Psoas muscle (tissue), 8 donors: Measurements from ENCODE around the gene SH2B3. TPM values are rescaled to one million over a fixed set of nuclear protein-coding genes. Genes with fewer than 3 reads are reported as not detected.

Experiments used
- ATAC-seq, 4 donors: fragments of 200-7000 bp; cut with Tn5 transposase; one replicate each; pipeline ENCODE4 v1.9.1; 2020; ENCODE audit warnings: moderate library complexity in 3 of 4, mild to moderate bottlenecking in 2 of 4
- DNase-seq, 2 donors: peaks; one replicate each; pipeline ENCODE4 v3.0.0-alpha.2; 2020
- H3K27ac ChIP-seq: fragments of 200-600 bp; one replicate; pipeline ENCODE4 v1.8.0; 2022
- H3K27me3 ChIP-seq, 3 donors: fragments of 200-600 bp in 1 of 3; one replicate each; pipeline versions ENCODE4 v1.6.1 to v1.8.0; 2013 to 2022; ENCODE audit warnings: low read length in 2 of 3, mild to moderate bottlenecking in 2 of 3, moderate library complexity in 1 of 3; ENCODE audit not compliant: insufficient read depth in 3 of 3
- H3K36me3 ChIP-seq, 2 donors: fragments of 200-600 bp in 1 of 2; one replicate each; pipeline versions ENCODE4 v1.6.1 to v1.8.0; 2013 to 2022; ENCODE audit warnings: low read depth in 1 of 2, mild to moderate bottlenecking in 1 of 2, moderate library complexity in 1 of 2; ENCODE audit not compliant: insufficient read depth in 1 of 2
- H3K4me1 ChIP-seq: fragments of 200-600 bp; one replicate; pipeline ENCODE4 v1.8.0; 2022
- H3K4me3 ChIP-seq: fragments of 200-600 bp; one replicate; pipeline ENCODE4 v1.8.0; 2022; ENCODE audit warnings: mild to moderate bottlenecking
- H3K9me3 ChIP-seq: fragments of 200-600 bp; one replicate; pipeline ENCODE4 v1.8.0; 2022
- WGBS, 3 donors: extraction: QIAGEN DNeasy Blood & Tissue Kit; methylation state at CpG; one replicate each; pipeline versions ENCODE4 v1.1.6 to v1.1.7; 2013; 5-methylcytosine and 5-hydroxymethylcytosine counted together
- intact Hi-C, 2 donors: fragments of 100-400 bp; cut with DNase I; formaldehyde crosslinking; loops; one replicate each; pipeline versions ENCODE4 v1.11.0 to v1.14.2; 2022
- polyA plus RNA-seq, 3 donors: library from polyadenylated mRNA; stranded (reverse); fragments of 200-250 nt; gene quantifications; one replicate each; pipeline ENCODE4 v1.2.3, GENCODE V29; 2013
- total RNA-seq, 4 donors: library from RNA; stranded (reverse); fragmentation: NEBNext Ultra II Directional in 2 of 4; extraction: Animal tissue kit (Norgen Biotek cat#: 25700) in 2 of 4; gene quantifications; one replicate each; pipeline versions ENCODE4 v1.2.1 to v1.2.4, GENCODE V29; 2021 to 2023
- TF ChIP-seq, protein P1 (sequence below): fragments of 200-600 bp; IDR thresholded peaks from one replicate; pipeline ENCODE4 v1.8.0; 2022; ENCODE audit warnings: antibody characterized with exemption
- donor health status: healthy with polysubstance abuse.
- donor health status: DM: no; HTN: no; CAD: no; lungs with moderate emphysema.
- donor health status: Bipolar disorder and iron deficiency.
- donor health status: healthy.
- donor health status: DM: yes; HTN: yes; CAD: no.
- donor health status: DM: no; HTN: no; CAD: no.
- donor health status: DM: no; HTN: no; CAD: no.
- donor health status: DM: yes; HTN: yes; CAD: no.

Gene SH2B3
- total and polyA plus RNA-seq, 7 donors, result 4.4 to 25.0 (median 11.9) TPM

DNA sequence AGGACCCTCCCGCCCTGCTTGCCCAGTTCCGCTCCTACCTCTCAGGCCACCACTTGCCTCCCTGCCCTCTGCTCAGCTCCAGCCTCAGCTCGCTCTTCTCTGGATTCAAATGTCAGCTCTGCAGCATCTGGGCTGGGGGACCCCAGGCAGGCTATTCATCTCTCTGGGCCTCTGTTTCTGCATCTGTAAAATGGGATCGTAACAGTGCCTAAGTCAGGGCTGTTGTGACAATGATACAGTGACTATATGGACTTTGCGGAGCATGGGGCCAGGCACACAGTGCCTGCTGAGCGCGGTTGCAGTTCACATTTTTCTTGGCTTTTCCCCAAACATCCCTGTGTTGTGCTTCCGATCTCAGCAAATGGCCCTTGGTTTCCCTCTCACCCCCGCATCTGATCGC is 39.6 kb upstream of the SH2B3 start:
- peaks cover 25% of the 10 kb centered on the region for H3K4me1 ChIP-seq
- H3K9me3 ChIP-seq, result no peaks in the 10 kb centered on the region
- no peak for DNase-seq
- no peak overlapping the region for H3K27ac ChIP-seq
- intact Hi-C loops, result no loop called here
- no peaks in the 10 kb centered on the region for H3K27me3 ChIP-seq
- H3K36me3 ChIP-seq, result peaks cover 4 to 17% of the 10 kb centered on the region in 2 donors
- ATAC-seq, result no peak
- TF ChIP-seq, protein P1, sequence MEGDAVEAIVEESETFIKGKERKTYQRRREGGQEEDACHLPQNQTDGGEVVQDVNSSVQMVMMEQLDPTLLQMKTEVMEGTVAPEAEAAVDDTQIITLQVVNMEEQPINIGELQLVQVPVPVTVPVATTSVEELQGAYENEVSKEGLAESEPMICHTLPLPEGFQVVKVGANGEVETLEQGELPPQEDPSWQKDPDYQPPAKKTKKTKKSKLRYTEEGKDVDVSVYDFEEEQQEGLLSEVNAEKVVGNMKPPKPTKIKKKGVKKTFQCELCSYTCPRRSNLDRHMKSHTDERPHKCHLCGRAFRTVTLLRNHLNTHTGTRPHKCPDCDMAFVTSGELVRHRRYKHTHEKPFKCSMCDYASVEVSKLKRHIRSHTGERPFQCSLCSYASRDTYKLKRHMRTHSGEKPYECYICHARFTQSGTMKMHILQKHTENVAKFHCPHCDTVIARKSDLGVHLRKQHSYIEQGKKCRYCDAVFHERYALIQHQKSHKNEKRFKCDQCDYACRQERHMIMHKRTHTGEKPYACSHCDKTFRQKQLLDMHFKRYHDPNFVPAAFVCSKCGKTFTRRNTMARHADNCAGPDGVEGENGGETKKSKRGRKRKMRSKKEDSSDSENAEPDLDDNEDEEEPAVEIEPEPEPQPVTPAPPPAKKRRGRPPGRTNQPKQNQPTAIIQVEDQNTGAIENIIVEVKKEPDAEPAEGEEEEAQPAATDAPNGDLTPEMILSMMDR, result no peak
- H3K4me3 ChIP-seq, result no peak overlapping the region
- 96 to 99% (median 98%) methylated on average over 10 of the region's 10 CpGs for WGBS, 3 donors

GRCh38 chr12:111366583-111366982 is 39.1 kb upstream of the SH2B3 start:
- no peak for ATAC-seq
- WGBS, 3 donors, result 94 to 100% (median 98%) methylated on average over 2 of the region's 2 CpGs
- Histone ChIP-seq H3K36me3 (peaks cover 4 to 17% of the 10 kb centered on the region in 2 donors), H3K4me3 (no peak overlapping the region), H3K27me3 (no peaks in the 10 kb centered on the region), H3K9me3 (no peaks in the 10 kb centered on the region), H3K4me1 (peaks cover 22% of the 10 kb centered on the region), H3K27ac (no peak overlapping the region)
- no peak for DNase-seq
- TF ChIP-seq, protein P1, result no peak
- intact Hi-C loops, result no loop called here

GRCh38 chr12:111367661-111368221 is 38.0 kb upstream of the SH2B3 start:
- Histone ChIP-seq H3K36me3 (peaks cover 4 to 17% of the 10 kb centered on the region in 2 donors), H3K4me1 (peaks cover 16% of the 10 kb centered on the region), H3K9me3 (no peaks in the 10 kb centered on the region), H3K4me3 (peak overlapping the region; percentile 95), H3K27me3 (no peaks in the 10 kb centered on the region), H3K27ac (peak overlapping the region; percentile 74)
- 56 to 59% (median 58%) methylated on average over 7 of the region's 7 CpGs for WGBS, 3 donors
- no peak for DNase-seq
- ATAC-seq, result no peak
- intact Hi-C loops, result no loop called here
- TF ChIP-seq, protein P1, result no peak

DNA sequence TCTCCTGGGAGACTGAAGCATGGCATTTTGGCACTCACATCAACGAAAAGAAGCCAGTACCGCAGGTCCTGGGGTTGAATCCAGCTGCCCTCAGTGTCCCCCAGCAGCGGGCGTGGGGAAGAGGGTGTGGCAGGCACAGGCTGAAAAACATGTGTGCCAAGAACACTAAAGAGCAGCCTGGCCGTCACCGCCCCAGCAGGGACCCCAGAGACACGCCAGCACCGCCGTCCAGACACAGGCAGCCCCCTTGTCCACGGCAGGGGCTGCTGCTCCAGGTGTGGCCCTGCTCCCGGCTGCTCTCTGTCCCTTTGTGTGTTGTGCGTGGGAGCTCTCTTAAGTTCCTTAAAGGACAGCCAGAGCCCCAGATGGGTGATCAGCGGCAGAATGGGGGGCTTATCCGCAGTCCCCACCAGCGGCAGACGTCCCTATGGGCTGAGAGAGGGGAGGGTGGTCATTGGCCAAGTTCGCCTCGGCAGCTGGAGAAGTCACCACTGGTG is 37.4 kb upstream of the SH2B3 start:
- H3K4me1 ChIP-seq, result peaks cover 16% of the 10 kb centered on the region
- H3K4me3 ChIP-seq, result peak overlapping the region; percentile 95
- DNase-seq (peak in 1 of 2 donors; percentile 30), ATAC-seq (peak in 3 of 4 donors; percentile 2 to 26 (median 16))
- H3K9me3 ChIP-seq, result no peaks in the 10 kb centered on the region
- intact Hi-C loops, result no loop called here
- TF ChIP-seq, protein P1, result no peak
- H3K36me3 ChIP-seq, result peaks cover 0 to 12% of the 10 kb centered on the region in 2 donors
- 0% methylated on average over 17 to 18 of the region's 18 CpGs for whole genome bisulfite sequencing, 3 donors
- peak overlapping the region; percentile 74 for H3K27ac ChIP-seq
- H3K27me3 ChIP-seq, result no peaks in the 10 kb centered on the region
